Activated T-cell treated with anti-CD3 and anti-CD28 coated beads, Interleukin-2, amount 50 U/mL, for 24 hours (primary cell): ENCODE results near the gene DCC.
"Not testable (repeated sequence)": the region's sequence is repeated elsewhere in the genome, so short reads cannot be mapped to it uniquely, and the experiment has no call there.

Source experiments
- DNase-seq: peaks from one replicate; pipeline ENCODE4 v3.0.0-alpha.2; 2020
- H3K27ac Mint-ChIP-seq: 2 replicates; pipeline ENCODE4 v1.8.0; 2020; ENCODE audit warnings: mild to moderate bottlenecking, mixed read lengths
- H3K27me3 Mint-ChIP-seq: 2 replicates; pipeline ENCODE4 v1.8.0; 2020; ENCODE audit warnings: mixed read lengths
- H3K36me3 Mint-ChIP-seq: 2 replicates; pipeline ENCODE4 v1.8.0; 2020; ENCODE audit warnings: low read depth, mixed read lengths
- H3K4me1 Mint-ChIP-seq: 2 replicates; pipeline ENCODE4 v1.8.0; 2020; ENCODE audit warnings: low read depth, mixed read lengths
- H3K4me3 Mint-ChIP-seq: 2 replicates; pipeline ENCODE4 v1.8.0; 2020; ENCODE audit warnings: mild to moderate bottlenecking, moderate library complexity, mixed read lengths
- H3K9me3 Mint-ChIP-seq: 2 replicates; pipeline ENCODE4 v1.8.0; 2020; ENCODE audit warnings: mixed read lengths

The DCC gene

GRCh38 chr18:52341608-52342381, 1.8 kb downstream of the DCC start:
- H3K4me3 Mint-ChIP-seq: no peak overlapping the region
- no peaks in the 10 kb centered on the region for H3K36me3 Mint-ChIP-seq
- DNase-seq: no peak
- peaks cover 7% of the 10 kb centered on the region for H3K9me3 Mint-ChIP-seq
- H3K27ac Mint-ChIP-seq: no peak overlapping the region
- H3K27me3 Mint-ChIP-seq: peaks cover 44% of the 10 kb centered on the region
- no peaks in the 10 kb centered on the region for H3K4me1 Mint-ChIP-seq

- Mint-ChIP-seq H3K4me3 (no peak overlapping the region), H3K27ac (no peak overlapping the region), H3K9me3 (peaks cover 7% of the 10 kb centered on the region), H3K27me3 (peaks cover 44% of the 10 kb centered on the region), H3K36me3 (no peaks in the 10 kb centered on the region), H3K4me1 (no peaks in the 10 kb centered on the region)
- DNase-seq: no peak
These were observed 2.5 kb downstream of the DCC start for GRCh38 chr18:52342456-52342855.

GRCh38 chr18:52343138-52343537, 3.1 kb downstream of the DCC start:
- no peak overlapping the region for H3K4me3 Mint-ChIP-seq
- no peaks in the 10 kb centered on the region for H3K4me1 Mint-ChIP-seq
- H3K9me3 Mint-ChIP-seq: peaks cover 3% of the 10 kb centered on the region
- DNase-seq: no peak
- H3K27me3 Mint-ChIP-seq: peaks cover 40% of the 10 kb centered on the region
- no peaks in the 10 kb centered on the region for H3K36me3 Mint-ChIP-seq
- H3K27ac Mint-ChIP-seq: no peak overlapping the region

- Mint-ChIP-seq H3K9me3 (peaks cover 2% of the 10 kb centered on the region), H3K4me3 (no peak overlapping the region), H3K27ac (no peak overlapping the region), H3K4me1 (no peaks in the 10 kb centered on the region), H3K36me3 (no peaks in the 10 kb centered on the region), H3K27me3 (peaks cover 33% of the 10 kb centered on the region)
- DNase-seq: no peak
These were observed 3.8 kb downstream of the DCC start for GRCh38 chr18:52343731-52344340.

GRCh38 chr18:52344881-52345280, 4.9 kb downstream of the DCC start:
- no peak for DNase-seq
- no peaks in the 10 kb centered on the region for H3K4me1 Mint-ChIP-seq
- H3K4me3 Mint-ChIP-seq: no peak overlapping the region
- H3K36me3 Mint-ChIP-seq: no peaks in the 10 kb centered on the region
- peaks cover 2% of the 10 kb centered on the region for H3K9me3 Mint-ChIP-seq
- peaks cover 22% of the 10 kb centered on the region for H3K27me3 Mint-ChIP-seq
- no peak overlapping the region for H3K27ac Mint-ChIP-seq

- no peak for DNase-seq
- no peak overlapping the region for H3K27ac Mint-ChIP-seq
- peaks cover 2% of the 10 kb centered on the region for H3K9me3 Mint-ChIP-seq
- peaks cover 17% of the 10 kb centered on the region for H3K27me3 Mint-ChIP-seq
- no peaks in the 10 kb centered on the region for H3K4me1 Mint-ChIP-seq
- H3K36me3 Mint-ChIP-seq: no peaks in the 10 kb centered on the region
- H3K4me3 Mint-ChIP-seq: no peak overlapping the region
These were observed 5.4 kb downstream of the DCC start for GRCh38 chr18:52345428-52345827.

GRCh38 chr18:52348209-52348608, 8.2 kb downstream of the DCC start:
- H3K27me3 Mint-ChIP-seq: no peaks in the 10 kb centered on the region
- H3K9me3 Mint-ChIP-seq: no peaks in the 10 kb centered on the region
- DNase-seq: no peak
- H3K4me3 Mint-ChIP-seq: no peak overlapping the region
- no peaks in the 10 kb centered on the region for H3K4me1 Mint-ChIP-seq
- H3K27ac Mint-ChIP-seq: no peak overlapping the region
- no peaks in the 10 kb centered on the region for H3K36me3 Mint-ChIP-seq

GRCh38 chr18:52349498-52349897, 9.5 kb downstream of the DCC start:
- Mint-ChIP-seq H3K4me1 (no peaks in the 10 kb centered on the region), H3K9me3 (no peaks in the 10 kb centered on the region), H3K4me3 (no peak overlapping the region), H3K36me3 (no peaks in the 10 kb centered on the region), H3K27me3 (no peaks in the 10 kb centered on the region), H3K27ac (no peak overlapping the region)
- DNase-seq: no peak

- no peak overlapping the region for H3K27ac Mint-ChIP-seq
- DNase-seq: no peak
- peaks cover 1% of the 10 kb centered on the region for H3K9me3 Mint-ChIP-seq
- H3K36me3 Mint-ChIP-seq: no peaks in the 10 kb centered on the region
- no peak overlapping the region for H3K4me3 Mint-ChIP-seq
- H3K27me3 Mint-ChIP-seq: no peaks in the 10 kb centered on the region
- H3K4me1 Mint-ChIP-seq: no peaks in the 10 kb centered on the region
These were observed 12.9 kb downstream of the DCC start for GRCh38 chr18:52352920-52353319.

GRCh38 chr18:52353589-52353988, 13.6 kb downstream of the DCC start:
- Mint-ChIP-seq H3K4me1 (no peaks in the 10 kb centered on the region), H3K36me3 (no peaks in the 10 kb centered on the region), H3K27me3 (no peaks in the 10 kb centered on the region), H3K9me3 (peaks cover 2% of the 10 kb centered on the region), H3K27ac (no peak overlapping the region), H3K4me3 (no peak overlapping the region)
- no peak for DNase-seq

GRCh38 chr18:52363861-52364260, 23.9 kb downstream of the DCC start:
- no peaks in the 10 kb centered on the region for H3K4me1 Mint-ChIP-seq

GRCh38 chr18:52366851-52367250, 26.9 kb downstream of the DCC start:
- not testable (repeated sequence) for H3K27me3 Mint-ChIP-seq, H3K9me3 Mint-ChIP-seq, H3K27ac Mint-ChIP-seq, H3K36me3 Mint-ChIP-seq, DNase-seq, H3K4me3 Mint-ChIP-seq, H3K4me1 Mint-ChIP-seq

More at GRCh38 chr18:52363861-52364260, 23.9 kb downstream of the DCC start:
- Mint-ChIP-seq H3K4me3 (no peak overlapping the region), H3K36me3 (no peaks in the 10 kb centered on the region), H3K27ac (no peak overlapping the region), H3K9me3 (peaks cover 7% of the 10 kb centered on the region), H3K27me3 (no peaks in the 10 kb centered on the region)
- DNase-seq: no peak

- Mint-ChIP-seq H3K27ac (no peak overlapping the region), H3K27me3 (no peaks in the 10 kb centered on the region), H3K4me3 (no peak overlapping the region), H3K4me1 (no peaks in the 10 kb centered on the region), H3K36me3 (no peaks in the 10 kb centered on the region), H3K9me3 (no peaks in the 10 kb centered on the region)
- DNase-seq: no peak
These were observed 28.2 kb downstream of the DCC start for GRCh38 chr18:52367953-52368742.

- peaks cover 2% of the 10 kb centered on the region for H3K9me3 Mint-ChIP-seq
- DNase-seq: no peak
- H3K36me3 Mint-ChIP-seq: no peaks in the 10 kb centered on the region
- H3K27ac Mint-ChIP-seq: no peak overlapping the region
- H3K4me1 Mint-ChIP-seq: no peaks in the 10 kb centered on the region
- no peaks in the 10 kb centered on the region for H3K27me3 Mint-ChIP-seq
- H3K4me3 Mint-ChIP-seq: no peak overlapping the region
These were observed 30.8 kb downstream of the DCC start for GRCh38 chr18:52370841-52371240.

GRCh38 chr18:52376104-52376503, 36.1 kb downstream of the DCC start:
- Mint-ChIP-seq H3K4me1 (no peaks in the 10 kb centered on the region), H3K4me3 (no peak overlapping the region), H3K27ac (no peak overlapping the region), H3K9me3 (peaks cover 4% of the 10 kb centered on the region), H3K36me3 (no peaks in the 10 kb centered on the region), H3K27me3 (no peaks in the 10 kb centered on the region)
- no peak for DNase-seq
